BE2C (cell line): ENCODE measurements around the gene ODF4.
"Not testable (repeated sequence)": the region's sequence is repeated elsewhere in the genome, so short reads cannot be mapped to it uniquely, and the experiment has no call there.

ENCODE experiments used
- DNase-seq: peaks from one replicate; pipeline ENCODE4 v3.0.0-alpha.2; 2020
- H3K27me3 ChIP-seq: fragments of 250-450 bp; sonication (Bioruptor Pico); 2 replicates; pipeline ENCODE4 v1.5.1; 2020; ENCODE audit warnings: mild to moderate bottlenecking
- H3K36me3 ChIP-seq: fragments of 250-450 bp; sonication (Bioruptor Pico); 2 replicates; pipeline ENCODE4 v1.5.1; 2020; ENCODE audit warnings: mild to moderate bottlenecking
- H3K4me1 ChIP-seq: fragments of 250-450 bp; sonication (Bioruptor Pico); 2 replicates; pipeline ENCODE4 v1.5.1; 2020
- H3K4me3 ChIP-seq: 2 replicates; pipeline ENCODE4 v1.5.1; 2011; ENCODE audit warnings: low read depth, low read length
- H3K9me3 ChIP-seq: fragments of 250-450 bp; sonication (Bioruptor Pico); 2 replicates; pipeline ENCODE4 v1.5.1; 2020
- TF ChIP-seq, protein P1 (sequence below): IDR thresholded peaks from 2 replicates; pipeline ENCODE4 v1.5.1; 2012; ENCODE audit warnings: mild to moderate bottlenecking, low read depth, low read length

Gene ODF4

DNA sequence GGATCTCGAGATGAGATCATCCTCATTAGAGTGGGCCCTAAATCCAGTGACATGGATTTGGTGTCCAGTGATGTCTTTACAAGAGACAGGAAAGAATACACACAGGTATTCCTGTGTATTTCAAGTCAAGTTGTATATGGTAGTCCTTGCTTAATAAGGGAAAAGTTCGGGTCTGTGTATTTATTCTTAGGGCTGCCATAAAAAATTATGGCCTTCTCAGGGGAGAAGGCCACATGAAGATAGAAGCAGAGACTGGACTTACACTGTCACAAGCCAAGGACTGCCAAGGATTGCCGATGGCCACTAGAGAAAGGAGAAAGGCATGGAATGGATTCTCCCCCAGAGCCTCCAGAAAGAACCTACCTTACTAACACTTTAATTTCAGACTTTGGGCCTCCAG is 28.6 kb downstream of the ODF4 start:
- Histone ChIP-seq H3K9me3 (no peaks in the 10 kb centered on the region), H3K4me3 (no peak overlapping the region), H3K4me1 (no peaks in the 10 kb centered on the region), H3K27me3 (no peaks in the 10 kb centered on the region), H3K36me3 (no peaks in the 10 kb centered on the region)
- TF ChIP-seq, protein P1, sequence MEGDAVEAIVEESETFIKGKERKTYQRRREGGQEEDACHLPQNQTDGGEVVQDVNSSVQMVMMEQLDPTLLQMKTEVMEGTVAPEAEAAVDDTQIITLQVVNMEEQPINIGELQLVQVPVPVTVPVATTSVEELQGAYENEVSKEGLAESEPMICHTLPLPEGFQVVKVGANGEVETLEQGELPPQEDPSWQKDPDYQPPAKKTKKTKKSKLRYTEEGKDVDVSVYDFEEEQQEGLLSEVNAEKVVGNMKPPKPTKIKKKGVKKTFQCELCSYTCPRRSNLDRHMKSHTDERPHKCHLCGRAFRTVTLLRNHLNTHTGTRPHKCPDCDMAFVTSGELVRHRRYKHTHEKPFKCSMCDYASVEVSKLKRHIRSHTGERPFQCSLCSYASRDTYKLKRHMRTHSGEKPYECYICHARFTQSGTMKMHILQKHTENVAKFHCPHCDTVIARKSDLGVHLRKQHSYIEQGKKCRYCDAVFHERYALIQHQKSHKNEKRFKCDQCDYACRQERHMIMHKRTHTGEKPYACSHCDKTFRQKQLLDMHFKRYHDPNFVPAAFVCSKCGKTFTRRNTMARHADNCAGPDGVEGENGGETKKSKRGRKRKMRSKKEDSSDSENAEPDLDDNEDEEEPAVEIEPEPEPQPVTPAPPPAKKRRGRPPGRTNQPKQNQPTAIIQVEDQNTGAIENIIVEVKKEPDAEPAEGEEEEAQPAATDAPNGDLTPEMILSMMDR = no peak
- DNase-seq = no peak

GRCh38 chr17:8369944-8370343 is 30.3 kb downstream of the ODF4 start:
- no peak overlapping the region for H3K4me3 ChIP-seq
- H3K27me3 ChIP-seq = no peaks in the 10 kb centered on the region
- DNase-seq = no peak
- no peaks in the 10 kb centered on the region for H3K4me1 ChIP-seq
- no peaks in the 10 kb centered on the region for H3K36me3 ChIP-seq
- TF ChIP-seq, protein P1 = no peak
- no peaks in the 10 kb centered on the region for H3K9me3 ChIP-seq

DNA sequence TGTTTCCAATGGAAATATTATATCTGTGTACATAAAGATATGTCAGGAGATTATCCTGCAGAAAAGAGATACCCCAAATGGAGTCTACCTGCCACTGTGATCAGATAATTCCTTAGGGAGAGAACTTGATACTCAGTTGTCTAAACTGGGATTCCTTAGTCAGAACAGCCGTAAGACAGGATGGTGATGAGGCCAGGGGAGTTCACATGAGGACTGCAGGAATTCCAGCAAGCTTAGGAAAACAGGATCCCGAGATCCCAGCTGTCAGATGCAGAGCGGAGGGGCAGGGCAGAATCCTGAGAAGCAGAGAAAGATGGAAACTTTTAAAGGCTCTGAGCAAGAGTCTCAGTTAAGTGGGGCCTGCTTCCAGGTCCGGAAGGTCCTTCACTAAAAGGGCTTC is 32.1 kb downstream of the ODF4 start:
- Histone ChIP-seq H3K27me3 (no peaks in the 10 kb centered on the region), H3K4me3 (no peak overlapping the region), H3K36me3 (peaks cover 1% of the 10 kb centered on the region), H3K9me3 (no peaks in the 10 kb centered on the region), H3K4me1 (no peaks in the 10 kb centered on the region)
- no peak for DNase-seq
- TF ChIP-seq, protein P1 = no peak

GRCh38 chr17:8372422-8372821 is 32.8 kb downstream of the ODF4 start:
- Histone ChIP-seq H3K36me3 (peaks cover 8% of the 10 kb centered on the region), H3K4me3 (no peak overlapping the region), H3K27me3 (no peaks in the 10 kb centered on the region), H3K9me3 (no peaks in the 10 kb centered on the region), H3K4me1 (no peaks in the 10 kb centered on the region)
- no peak for DNase-seq
- TF ChIP-seq, protein P1 = no peak

DNA sequence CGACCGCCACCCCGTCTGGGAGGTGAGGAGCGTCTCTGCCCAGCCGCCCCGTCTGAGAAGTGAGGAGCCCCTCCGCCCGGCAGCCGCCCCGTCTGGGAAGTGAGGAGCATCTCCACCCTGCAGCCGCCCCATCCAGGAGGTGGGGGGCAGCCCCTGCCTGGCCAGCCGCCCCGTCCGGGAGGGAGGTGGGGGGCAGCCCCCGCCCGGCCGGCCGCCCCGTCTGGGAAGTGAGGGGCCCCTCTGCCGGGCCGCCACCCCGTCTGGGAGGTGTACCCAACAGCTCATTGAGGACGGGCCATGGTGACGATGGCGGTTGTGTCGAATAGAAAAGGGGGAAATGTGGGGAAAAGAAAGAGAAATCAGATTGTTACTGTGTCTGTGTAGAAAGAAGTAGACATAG is 34.2 kb downstream of the ODF4 start:
- DNase-seq, H3K27me3 ChIP-seq, H3K4me3 ChIP-seq, H3K4me1 ChIP-seq, H3K9me3 ChIP-seq: not testable (repeated sequence)
- H3K36me3 ChIP-seq = peaks cover 22% of the 10 kb centered on the region

DNA sequence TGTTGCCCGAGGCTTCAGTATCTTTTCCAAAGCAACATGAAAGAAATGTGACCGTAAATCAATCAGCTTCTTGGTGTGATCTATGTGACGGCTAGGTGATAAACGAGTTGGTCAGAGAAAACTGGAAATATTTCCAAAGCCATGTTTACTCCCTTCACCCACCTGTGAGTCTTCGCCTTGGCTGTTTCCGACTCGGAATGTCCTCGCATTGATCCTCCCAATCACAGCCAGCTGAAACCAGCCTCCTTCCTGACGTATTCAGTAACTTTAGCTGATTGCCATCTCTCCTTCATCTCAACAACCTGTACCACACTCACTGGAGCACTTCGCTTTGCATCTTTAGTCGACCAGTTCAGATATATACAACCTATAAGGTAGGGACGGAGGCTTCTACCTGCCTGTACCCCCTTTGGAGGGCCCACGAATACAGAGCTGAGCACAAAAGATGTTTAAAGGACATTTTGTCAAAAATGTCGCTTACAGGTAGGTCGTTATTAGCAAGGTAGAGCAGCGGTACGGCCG is 36.2 kb downstream of the ODF4 start:
- H3K9me3 ChIP-seq = no peaks in the 10 kb centered on the region
- H3K4me3 ChIP-seq = peak overlapping the region; percentile 62
- H3K4me1 ChIP-seq = no peaks in the 10 kb centered on the region
- no peak for DNase-seq
- TF ChIP-seq, protein P1 = no peak
- H3K27me3 ChIP-seq = no peaks in the 10 kb centered on the region
- H3K36me3 ChIP-seq = peaks cover 40% of the 10 kb centered on the region
